HG03135 (cell line): ENCODE results near the gene SIK3.

Experiments
- ATAC-seq: cut with Tn5 transposase; IDR thresholded peaks from one replicate; pipeline ENCODE4 v1.9.1; 2021; ENCODE audit warnings: mild to moderate bottlenecking, moderate library complexity; ENCODE audit not compliant: unreplicated experiment

Gene SIK3

DNA sequence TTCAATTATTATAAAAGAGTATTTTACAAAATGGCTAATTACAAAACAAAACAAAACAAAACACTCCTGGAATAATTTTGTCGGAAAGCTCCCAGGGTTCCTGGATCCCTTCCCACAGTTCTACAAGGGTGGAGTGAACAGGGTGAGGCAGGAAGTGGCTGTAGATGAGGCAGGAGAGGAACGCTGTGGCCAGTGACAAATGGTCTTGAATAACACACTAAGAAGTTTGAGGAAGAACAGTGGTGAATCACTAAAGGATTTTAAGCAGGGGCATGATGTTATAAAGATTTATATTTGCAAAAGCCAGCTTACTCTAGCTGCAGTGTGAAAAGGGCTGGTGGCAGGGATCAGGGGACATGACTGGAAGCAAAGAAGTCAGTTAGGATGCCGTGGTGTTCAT, 227.0 kb downstream of the SIK3 start:
- ATAC-seq = no peak

DNA sequence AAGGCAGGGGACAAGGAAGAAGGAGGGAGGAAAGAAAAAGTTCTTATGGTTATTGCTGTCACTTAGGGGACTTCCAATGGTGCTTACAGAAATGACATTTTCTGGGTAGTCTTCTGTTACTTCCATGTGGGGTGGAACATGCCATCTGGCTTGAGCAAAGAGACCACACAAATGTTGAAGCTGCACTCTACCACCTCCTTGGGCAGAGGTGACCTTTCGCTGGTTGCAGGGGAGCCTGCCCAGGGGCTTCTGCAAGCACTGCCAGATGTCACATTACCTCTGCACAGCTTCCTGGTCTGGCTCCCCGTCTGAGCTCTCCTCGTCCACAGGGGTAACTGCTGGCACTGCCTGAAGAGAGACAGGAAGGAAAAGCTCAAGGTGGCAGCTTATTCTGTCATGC, 228.2 kb downstream of the SIK3 start:
- ATAC-seq = no peak

DNA sequence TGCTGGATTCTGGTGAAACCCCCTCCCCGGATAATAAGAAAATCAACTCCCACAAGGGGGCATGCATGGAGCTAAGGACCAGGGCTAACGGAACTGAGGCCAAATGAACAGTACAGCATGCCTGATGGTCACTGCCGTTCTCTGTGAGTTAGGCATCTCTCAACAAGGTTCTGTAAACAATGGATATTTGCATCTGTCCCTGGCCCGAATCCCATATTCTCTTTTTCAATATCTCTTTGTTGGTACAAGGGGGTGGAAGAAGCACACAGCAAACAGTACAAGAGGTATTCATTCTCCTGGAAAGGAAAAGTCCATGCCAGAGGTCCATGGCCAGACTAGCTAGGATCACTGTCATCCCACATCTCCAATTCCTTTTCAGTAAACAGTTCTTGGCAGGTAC, 228.6 kb downstream of the SIK3 start:
- ATAC-seq = no peak

- ATAC-seq = no peak
These were observed 230.2 kb downstream of the SIK3 start for GRCh38 chr11:116868066-116868465.

DNA sequence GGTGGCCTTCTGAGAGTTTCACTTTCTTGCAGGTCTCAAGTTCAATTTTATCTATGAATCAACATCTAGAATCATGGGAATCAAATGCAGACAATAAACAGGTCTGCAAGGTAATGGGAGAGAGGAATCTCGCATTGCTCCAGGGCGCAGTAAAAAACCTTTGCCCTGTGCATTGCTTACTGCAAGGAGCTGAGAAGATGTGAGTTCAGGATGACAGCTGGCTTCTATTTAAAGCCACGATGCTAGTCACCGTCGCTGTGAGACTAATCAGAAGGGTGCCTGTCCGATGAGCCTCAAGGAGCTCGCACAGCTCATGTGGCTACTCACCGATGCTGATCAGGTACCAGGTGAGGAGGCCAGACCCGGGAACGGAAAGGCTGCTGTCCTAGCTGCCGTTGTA, 230.6 kb downstream of the SIK3 start:
- ATAC-seq = no peak

DNA sequence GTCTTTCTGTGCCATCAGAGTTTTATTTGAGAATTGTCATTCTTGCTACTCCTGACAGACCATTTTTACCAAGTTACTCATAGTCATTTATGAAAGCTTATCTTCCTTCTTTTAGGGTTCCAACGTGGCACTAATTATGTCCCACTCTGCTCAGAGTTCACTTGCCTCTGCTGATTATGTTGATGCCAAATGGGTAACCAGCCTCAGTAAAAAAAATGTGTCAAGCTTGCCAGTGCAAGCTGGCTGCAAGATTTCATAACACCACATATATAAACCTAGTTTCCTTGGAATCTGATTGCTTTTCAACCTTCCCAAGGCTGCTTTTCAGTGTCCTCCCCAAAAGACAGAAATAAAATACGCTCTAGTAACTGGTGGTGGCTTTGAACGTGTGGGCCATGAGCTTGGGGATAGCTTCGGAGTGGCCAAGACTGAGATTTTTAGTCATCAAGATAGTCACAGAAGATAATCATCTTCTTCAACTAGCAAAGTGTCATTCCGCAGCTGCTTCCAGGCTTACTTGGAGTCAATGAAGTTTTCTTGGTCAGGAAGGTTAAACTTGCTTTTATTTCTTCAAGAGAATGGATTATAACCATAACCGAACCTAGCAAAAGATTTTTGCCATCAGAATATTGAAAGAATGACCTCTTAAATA, 231.3 kb downstream of the SIK3 start:
- ATAC-seq = no peak

DNA sequence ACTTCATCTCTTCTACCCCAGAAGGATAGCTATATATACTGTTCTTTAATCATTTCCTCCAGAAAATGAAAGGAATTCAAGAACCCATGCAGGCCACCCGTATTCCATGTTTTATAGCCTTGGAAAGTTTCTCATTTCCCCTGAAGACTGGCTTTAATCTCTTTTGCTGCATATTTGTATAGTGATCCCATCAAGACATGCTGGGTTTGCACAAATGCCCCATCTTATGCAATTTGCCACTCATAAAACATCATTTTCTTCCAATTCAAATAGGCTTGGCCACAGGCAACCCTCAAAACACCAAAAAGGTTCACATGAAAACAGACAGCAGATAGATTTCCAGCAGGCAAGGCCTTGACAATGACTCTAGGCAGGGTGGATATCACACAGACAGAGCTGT, 232.5 kb downstream of the SIK3 start:
- no peak for ATAC-seq

- ATAC-seq = no peak
These were observed 233.7 kb downstream of the SIK3 start for GRCh38 chr11:116864531-116864930.

GRCh38 chr11:116862951-116863350, 235.3 kb downstream of the SIK3 start:
- ATAC-seq = no peak

- no peak for ATAC-seq
These were observed 236.0 kb downstream of the SIK3 start for GRCh38 chr11:116862185-116862584.

DNA sequence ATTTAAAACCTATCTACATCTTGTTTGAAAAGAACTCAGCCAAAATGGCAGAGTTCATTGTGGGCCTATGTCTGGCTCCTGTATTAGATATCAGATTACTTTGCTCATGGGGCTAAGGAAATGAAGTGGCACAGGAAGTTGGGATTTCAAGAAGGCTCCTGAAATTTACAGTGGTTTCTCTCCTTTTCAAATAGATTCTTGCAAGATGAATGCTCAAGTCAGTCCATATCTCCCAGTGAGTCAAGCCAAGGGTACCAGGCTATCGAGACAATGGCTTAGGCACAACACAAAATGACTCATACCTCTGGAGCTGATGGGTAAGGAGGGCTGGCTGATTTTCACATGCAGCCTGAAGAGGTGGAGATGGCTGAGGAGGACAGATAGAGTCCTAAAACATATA, 236.7 kb downstream of the SIK3 start:
- no peak for ATAC-seq

GRCh38 chr11:116860303-116860702, 237.9 kb downstream of the SIK3 start:
- no peak for ATAC-seq

DNA sequence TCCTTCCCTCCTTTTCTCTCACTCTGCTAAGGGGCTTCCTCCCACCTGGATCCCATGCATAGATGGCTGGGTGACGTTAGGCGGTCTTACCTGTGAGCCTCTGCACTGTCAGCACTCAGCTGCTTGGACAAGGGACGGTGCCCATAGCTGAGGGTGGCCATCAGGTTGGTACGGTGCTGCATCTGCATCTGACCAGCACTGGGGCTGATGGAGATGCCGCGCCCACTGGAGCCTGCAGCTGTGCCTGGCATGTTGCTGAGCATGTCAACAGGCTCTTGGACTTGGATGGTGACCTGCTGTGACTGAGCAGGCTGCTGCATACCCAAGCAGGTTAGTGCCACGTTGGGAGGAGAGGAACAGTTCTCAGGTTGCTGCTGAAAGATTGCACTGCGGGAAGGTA, 239.1 kb downstream of the SIK3 start:
- no peak for ATAC-seq

GRCh38 chr11:116857936-116858335, 240.3 kb downstream of the SIK3 start:
- no peak for ATAC-seq

- ATAC-seq = no peak
These were observed 240.9 kb downstream of the SIK3 start for GRCh38 chr11:116857316-116857715.

DNA sequence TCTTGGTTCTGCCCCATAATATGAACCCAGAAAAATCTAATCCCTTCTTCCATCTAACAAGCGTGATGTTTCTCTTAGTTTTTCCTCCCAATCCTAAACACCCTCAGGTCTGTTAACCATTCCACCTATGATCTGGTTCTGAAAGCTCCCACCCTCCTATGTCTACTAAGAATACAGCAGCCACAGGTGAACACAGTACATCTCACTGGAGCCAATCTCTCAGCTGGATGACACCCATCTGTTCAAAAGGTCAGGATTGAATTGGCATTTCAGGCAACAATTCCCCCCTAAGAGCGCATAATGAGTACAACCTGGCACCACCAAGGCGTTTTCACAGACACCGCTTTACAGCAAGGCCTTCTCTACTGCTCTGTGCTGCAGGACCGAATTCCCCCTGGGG, 241.8 kb downstream of the SIK3 start:
- no peak for ATAC-seq

DNA sequence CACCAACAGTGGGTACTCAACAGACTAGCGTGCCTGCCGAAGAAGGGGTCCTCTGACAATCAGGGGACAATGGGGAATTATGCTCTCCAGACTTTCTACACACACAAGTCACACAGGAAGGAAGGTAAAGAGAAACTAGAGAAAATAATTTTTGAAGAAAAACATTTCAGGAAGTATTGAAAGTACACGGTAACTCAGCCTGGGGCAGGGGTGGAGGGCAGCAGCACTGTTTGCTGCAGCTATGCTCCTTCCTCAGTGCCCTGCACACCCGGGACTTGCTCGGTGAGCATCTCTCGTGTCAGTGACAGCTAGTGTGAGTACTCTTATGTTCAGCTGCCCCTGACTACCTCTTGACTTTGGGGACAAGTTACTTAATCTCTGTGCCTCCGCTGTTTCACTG, 242.8 kb downstream of the SIK3 start:
- no peak for ATAC-seq

DNA sequence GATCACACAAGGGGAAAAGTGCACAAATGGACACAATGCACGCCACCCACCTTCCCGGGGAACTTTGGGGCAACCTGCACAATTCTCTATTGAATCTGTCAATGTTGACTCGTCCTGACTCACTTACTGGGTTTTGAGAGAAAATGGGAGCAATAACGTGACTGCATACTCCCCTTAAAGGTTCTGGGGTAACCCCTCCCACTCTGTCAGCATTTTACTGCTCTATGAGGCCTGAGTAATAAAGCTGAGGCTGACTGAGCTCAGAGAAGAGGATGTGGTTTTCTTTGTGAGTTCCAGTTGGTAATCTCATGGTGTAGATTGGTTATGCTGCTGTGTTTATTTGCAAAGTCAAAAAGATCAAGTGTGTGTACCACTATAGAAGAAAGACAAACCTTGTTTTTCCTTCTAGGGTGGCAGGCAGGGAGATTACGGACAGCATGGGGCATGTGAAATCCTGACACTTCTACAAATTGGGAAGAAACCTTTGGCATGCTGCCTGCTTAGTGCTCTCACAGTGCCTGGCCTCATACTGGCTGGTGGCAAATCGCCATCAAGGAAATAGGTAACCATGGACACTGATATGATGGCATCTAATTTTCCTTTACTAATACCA, 244.7 kb downstream of the SIK3 start:
- ATAC-seq = peak; percentile 97

GRCh38 chr11:116852261-116853031, 245.8 kb downstream of the SIK3 start:
- ATAC-seq = no peak

- ATAC-seq = no peak
These were observed 246.6 kb downstream of the SIK3 start for GRCh38 chr11:116851626-116852025.

GRCh38 chr11:116849486-116849885, 248.7 kb downstream of the SIK3 start:
- no peak for ATAC-seq

- no peak for ATAC-seq
These were observed 249.2 kb downstream of the SIK3 start for GRCh38 chr11:116849060-116849459.
